Stimulated activated CD4-positive, alpha-beta T cell treated with anti-CD3 and anti-CD28 coated beads, Interleukin-15, amount 100 ng/mL, for 1 hour (primary cell): ENCODE results near the gene RPLP1.
"Not testable (repeated sequence)": the region's sequence is repeated elsewhere in the genome, so short reads cannot be mapped to it uniquely, and the experiment has no call there.

Experiments used
- DNase-seq, 2 donors: peaks; one replicate each; pipeline ENCODE4 v3.0.0-alpha.2; 2020; ENCODE audit warnings: low read depth in 1 of 2, low spot score in 1 of 2

RPLP1 gene

GRCh38 chr15:69436951-69437350, 15.7 kb upstream of the RPLP1 start:
- DNase-seq: no peak

- DNase-seq: no peak
These were observed 13.0 kb upstream of the RPLP1 start for GRCh38 chr15:69439623-69440022.

DNA sequence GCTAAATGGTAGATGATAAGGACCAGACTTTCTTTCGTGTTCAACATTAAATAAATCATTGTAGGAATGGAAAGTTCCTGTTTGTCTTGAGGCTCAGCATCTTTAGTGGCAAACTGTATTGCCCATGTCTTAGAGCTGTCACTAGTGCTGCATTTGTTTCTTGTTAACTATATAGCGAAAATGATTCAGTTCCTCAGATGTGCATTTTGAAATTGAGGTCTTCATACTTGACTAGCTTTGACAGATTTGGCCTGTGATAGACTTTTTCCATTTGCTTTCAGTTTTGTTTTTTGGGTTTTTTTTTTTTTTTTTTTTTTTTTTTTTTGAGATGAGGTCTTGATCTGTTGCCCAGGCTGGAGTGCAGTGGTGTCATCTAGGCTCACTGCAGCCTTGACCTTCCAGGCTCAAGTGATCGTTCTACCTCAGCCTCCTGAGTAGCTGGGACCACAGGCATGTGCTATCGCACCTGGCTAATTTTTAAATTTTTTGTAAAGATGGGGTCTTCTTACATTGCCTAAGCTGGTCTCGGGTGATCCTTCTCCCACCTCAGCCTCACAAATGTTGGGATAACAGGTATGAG, 9.5 kb upstream of the RPLP1 start:
- DNase-seq: no peak

DNA sequence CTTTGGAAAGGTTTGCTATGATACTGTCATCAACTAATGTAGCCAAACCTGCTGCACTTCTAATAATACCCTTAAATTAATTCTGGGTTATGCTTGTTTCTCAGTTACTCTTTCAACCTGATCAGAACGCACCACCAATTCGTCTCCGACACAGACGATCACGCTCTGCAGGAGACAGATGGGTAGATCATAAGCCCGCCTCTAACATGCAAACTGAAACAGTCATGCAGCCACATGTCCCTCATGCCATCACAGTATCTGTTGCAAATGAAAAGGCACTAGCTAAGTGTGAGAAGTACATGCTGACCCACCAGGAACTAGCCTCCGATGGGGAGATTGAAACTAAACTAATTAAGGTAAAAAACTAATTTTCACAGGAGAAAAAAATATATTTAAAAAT, 7.9 kb upstream of the RPLP1 start:
- no peak for DNase-seq

DNA sequence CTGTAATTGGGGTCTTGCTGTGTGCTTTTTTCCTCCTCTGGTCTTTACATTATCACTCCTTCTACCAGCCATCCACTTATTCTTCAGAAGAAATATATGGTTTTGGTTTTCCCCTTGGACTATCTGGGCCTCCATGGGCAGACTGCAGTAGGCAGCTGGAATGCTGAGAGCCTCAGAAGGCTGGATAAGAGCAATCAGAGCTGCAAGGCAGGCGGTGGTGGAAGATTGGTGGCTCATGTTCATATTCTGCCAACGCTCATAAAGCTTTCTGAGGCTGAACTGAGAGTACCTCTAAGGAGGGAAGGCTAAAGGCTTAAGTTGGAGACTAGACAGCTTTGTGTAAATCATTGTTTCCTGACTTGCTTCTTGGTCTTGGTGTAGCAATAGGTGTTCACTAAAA, 5.7 kb upstream of the RPLP1 start:
- no peak for DNase-seq

- not testable (repeated sequence) for DNase-seq
These were observed 2.4 kb upstream of the RPLP1 start for GRCh38 chr15:69450221-69450620.

DNA sequence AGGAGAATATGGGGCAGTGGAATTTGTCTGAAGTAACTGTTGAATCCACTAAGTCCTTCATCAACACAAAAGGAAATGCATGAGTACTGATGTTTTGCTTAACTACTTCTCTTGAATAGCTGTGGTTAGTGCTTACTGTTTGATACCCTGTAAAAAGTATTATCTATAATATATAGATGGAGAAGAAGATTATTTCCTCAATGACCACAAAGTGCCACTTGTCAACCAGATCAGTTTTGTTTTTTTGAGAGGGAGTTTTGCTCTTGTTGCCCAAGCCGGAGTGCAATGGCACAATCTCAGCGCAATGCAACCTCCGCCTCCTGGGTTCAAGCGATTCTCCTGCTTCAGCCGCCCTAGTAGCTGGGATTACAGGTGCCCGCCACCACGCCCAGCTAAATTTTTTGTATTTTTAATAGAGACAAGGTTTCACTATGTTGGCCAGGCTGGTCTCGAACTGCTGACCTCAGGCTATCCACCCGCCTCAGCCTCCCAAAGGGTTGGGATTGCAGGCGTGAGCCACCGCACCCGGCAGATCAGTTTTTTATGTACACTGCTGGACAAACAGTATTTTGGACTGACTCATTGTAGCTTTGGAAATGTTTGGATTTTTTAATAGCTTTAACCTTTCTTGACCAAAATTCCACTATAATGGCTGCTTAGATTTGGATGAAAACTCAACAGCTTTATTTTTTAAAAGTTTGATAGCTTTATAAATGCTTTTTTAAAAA, 1.5 kb upstream of the RPLP1 start:
- DNase-seq: no peak

- no peak for DNase-seq
These were observed 497 bp upstream of the RPLP1 start for GRCh38 chr15:69451951-69452691.

DNA sequence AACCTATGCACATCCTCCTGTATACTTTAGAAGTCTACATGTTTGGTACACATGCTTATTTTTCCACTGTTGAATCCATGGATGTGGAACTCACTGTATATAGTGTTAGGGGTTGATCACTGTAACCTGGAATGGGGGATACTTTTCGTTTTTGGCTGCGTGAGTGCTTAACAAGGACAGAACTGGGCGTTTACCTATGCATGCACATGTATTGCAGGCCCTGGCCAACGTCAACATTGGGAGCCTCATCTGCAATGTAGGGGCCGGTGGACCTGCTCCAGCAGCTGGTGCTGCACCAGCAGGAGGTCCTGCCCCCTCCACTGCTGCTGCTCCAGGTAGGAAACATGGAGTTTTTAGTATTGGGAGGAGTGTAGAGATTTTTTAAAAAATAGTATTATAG, 2.3 kb downstream of the RPLP1 start:
- no peak for DNase-seq

DNA sequence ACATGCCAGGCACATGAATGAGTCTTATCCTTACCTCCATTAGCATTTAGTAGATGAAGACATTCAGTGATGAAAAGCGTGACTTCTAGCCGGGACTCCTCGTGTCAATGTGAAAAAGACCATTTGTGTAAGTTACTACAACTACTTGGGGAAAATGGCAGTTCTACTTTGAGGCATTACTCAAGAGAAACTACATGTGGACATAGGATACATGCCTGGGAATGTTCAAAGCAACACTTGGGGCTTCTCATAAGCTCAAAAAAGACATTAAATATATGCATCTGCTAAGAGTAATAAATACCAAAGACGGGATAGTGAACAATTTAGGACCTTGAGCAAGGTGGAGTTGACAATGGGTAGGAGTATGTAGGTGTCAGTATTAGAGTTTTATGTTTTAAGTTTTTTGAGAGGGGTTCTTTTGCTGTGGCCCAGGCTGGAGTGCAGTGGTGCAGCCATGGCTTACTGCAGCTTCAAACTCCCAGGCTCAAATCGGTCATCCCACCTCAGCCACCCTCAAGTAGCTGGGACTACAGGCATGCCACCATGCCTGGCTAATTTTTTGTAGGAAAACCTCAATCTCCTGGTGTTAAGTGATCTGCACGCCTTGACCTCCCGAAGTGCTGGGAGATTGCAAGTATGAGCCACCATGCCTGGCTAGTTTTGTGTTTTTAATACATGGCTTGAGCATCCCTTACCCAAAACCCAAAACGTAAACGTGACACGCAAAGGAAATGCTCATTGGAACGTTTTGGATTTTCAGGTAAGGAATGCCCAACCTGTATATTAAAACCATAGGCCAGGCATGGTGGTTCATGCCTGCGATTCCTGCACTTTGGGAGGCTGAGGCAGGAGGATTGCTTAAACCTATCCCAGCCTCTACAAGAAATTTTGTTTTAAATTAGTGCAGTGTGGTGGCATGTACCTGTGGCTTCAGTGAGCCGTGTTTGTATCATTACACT, 3.9 kb downstream of the RPLP1 start:
- DNase-seq: no peak

- DNase-seq: no peak
These were observed 5.0 kb downstream of the RPLP1 start for GRCh38 chr15:69457304-69458280.

- DNase-seq: no peak
These were observed 6.4 kb downstream of the RPLP1 start for GRCh38 chr15:69459066-69459465.

- DNase-seq: no peak
These were observed 7.9 kb downstream of the RPLP1 start for GRCh38 chr15:69460481-69460880.

DNA sequence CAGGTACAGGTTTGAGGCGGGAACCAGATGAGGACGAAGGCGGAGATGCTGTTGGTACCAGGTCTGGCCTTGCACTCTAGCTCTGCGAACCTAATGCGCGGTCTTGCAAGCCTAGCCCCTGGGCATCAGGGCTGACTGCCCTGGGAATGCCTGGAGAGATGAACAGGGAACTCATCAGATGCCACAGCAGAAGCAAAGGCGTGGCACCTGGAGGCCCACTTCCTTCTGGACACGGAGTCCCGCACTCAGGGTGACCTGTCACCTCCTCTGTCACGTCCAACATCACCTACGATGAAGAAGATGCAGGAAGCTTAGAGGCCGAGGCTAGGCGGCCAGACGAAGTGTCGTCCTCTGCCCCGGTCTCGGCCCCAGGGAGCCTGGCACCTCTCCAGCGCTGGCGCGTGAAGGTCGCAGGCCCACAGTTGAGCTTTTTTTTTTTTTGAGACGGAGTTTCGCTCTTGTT, 9.4 kb downstream of the RPLP1 start:
- no peak for DNase-seq

- peak; percentile 84 to 86 for DNase-seq
These were observed 10.0 kb downstream of the RPLP1 start for GRCh38 chr15:69462493-69463181.

DNA sequence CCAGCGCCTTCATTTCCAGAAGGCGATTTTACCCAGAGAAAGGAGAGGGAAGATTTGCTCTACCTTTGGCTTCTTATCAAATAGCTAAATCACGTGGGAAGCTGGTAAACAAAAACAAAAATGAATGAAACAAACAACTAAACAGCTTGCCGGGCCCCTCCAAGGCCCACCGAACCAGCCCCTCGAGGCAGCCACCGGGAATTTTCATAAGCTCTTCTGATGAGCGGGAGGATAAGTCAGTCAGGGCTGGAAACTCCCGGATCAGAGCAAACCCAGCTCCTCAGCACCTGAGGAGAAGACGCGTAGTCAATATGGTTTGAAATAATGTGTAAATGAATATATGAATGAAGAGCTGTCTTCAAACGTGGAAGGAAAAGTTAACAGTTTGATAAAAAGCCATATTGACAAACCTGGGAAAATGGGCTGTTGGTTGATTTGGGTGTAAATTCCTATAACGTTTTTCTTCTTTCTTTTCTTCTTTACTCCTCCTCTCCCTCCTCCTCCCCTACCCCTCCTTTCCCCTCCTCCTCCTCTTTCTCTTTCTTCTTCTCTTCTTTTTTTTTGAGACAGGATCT, 10.7 kb downstream of the RPLP1 start:
- no peak for DNase-seq

- DNase-seq: no peak
These were observed 12.6 kb downstream of the RPLP1 start for GRCh38 chr15:69465253-69465652.

GRCh38 chr15:69466733-69467132, 14.1 kb downstream of the RPLP1 start:
- no peak for DNase-seq

DNA sequence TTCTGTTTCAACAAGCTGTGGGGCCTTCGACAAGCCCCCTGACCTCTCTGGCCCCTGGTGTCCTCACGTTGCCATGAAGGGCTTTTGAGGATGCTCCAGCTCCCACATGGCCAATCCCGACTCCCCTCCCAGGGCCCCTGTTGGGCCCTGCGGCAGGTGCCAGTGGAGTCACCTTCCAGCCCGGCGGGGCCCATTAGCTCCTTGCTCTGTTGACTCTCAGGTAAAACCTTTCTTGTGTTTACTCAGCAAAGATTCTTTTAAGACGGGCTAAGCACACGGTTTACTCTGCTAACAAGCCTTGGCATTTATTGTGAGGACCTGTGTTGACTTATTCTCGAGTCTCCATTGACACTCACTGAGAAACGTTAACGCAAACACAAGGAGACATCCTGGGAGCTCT, 15.0 kb downstream of the RPLP1 start:
- no peak for DNase-seq
